ENCODE results near the gene DAPP1. TPM values are rescaled to one million over a fixed set of nuclear protein-coding genes. Genes with fewer than 3 reads are reported as not detected.

The DAPP1 gene
- total RNA-seq, 2 donors from 2014 or later, result 1.7 to 2.8 TPM

DNA sequence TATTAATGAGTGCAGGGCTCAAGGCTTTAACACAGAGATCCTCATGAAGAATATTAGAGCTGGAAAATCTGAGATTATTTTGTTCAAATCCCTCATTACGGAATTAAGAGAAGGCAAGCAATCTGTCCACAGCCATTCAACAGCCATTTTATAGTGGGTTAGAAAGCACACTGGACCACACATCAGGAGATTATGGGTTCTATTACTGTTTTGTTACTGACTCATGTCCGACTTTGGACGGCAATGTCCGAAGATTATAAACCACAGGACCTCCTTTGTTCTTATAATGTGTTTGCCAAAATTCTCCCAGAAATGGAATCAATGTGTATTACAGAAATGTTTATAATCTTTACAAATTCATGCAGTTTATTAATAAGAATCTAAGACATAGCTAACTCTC is 69.5 kb downstream of the DAPP1 start:
- intact Hi-C loops (cut with DNase I), result no loop called here
- DNase-seq (ENCODE audit: low spot score), result no peak

DNA sequence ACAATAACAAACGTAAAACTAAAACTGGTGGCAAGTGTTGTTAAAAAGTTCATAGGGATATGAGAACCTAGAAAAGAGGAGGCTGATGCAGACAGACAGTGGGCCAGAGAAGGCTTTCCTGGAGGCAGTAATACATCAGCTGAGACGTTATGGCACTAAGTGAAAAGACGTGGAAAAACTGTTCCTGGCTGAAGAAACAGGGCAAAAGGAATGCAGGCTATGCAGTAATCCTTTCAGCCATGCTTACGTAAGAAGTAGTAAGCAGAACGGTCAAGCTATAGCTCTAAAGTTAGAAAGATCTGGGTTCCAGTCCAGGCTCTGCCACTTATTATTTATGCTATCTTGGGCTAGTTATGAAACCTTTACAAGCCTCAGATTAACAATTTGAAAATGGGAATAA is 71.2 kb downstream of the DAPP1 start:
- DNase-seq (ENCODE audit: low spot score), result no peak
- intact Hi-C loops (cut with DNase I), result no loop called here

GRCh38 chr4:99891351-99891750 is 74.7 kb downstream of the DAPP1 start:
- no peak for DNase-seq (ENCODE audit: low spot score)
- intact Hi-C loops (cut with DNase I), result loop anchor here in 1 of 2 donors (10.0 kb wide), 1 partner anchor 53 kb away; the partner anchor contains the start of gene DNAJB14

DNA sequence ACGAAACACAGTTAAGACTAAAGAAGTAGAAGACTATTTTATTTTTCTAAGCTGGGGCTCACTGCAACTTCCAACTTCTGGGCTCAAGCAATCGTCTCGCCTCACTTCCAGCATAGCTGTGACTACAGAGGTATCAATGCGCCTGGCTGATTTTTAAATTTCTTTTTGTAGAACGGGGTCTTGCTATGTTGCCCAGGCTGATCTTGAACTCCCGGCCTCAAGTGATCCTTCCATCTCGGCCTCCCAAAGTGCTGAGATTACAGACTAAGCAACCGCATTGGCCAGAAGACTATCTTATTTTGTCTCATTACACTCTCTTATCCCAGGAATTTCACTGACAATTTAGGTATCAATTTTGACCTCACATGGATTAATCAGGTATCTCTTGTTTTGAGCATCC is 76.4 kb downstream of the DAPP1 start:
- no peak for DNase-seq (ENCODE audit: low spot score)
- intact Hi-C loops (cut with DNase I), result loop anchor here in 1 of 2 donors (10.0 kb wide), 1 partner anchor 52 kb away; the partner anchor contains the start of gene DNAJB14

GRCh38 chr4:99893839-99894160 is 77.2 kb downstream of the DAPP1 start:
- intact Hi-C loops (cut with DNase I), result loop anchor here in 1 of 2 donors (10.0 kb wide), 1 partner anchor 51 kb away; the partner anchor contains the start of gene DNAJB14
- no peak for DNase-seq (ENCODE audit: low spot score)

DNA sequence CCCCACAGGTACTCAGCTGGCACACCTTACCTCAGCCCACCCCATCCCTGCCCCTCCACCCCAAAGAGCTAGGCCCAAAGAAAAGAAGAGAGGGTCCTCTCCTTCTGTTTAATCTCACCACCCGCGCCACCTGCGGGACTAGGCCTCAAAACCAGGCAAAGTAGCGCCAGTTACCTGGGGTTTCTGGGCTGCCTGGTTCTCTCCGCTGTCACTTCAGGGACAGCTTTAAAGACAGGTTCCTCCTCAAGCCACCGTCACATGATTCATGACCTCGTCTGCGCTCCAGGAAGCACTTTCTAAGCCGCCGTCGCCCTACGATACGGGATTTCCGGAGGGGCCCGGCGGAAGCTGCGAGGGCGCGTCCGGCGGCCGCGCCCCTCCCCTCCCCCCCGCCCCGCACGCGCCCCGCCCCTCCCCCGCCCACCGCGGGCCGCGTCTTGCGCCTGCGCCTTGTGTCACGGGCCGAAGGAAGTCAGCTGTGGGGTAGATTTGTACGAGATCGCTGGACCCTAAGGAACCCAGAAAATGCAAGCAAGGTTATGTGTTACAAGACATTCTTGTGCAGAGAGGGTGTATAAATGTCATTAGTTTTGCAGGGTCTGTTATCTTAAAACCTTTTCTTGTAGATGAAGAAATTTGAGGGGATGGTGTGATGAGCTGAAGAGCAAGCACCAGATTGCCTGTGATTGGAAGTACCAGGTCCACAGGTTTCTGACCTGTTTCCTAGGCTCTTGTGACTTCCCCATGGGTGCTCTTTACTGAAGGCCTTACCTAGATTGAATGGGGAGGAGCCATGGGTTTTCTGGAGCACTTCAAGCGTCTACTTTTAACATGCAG is 77.8 kb downstream of the DAPP1 start, which contains the start of gene LAMTOR3:
TSS of gene LAMTOR3 (minus strand) at position 267 of the 837 bp plus-strand sequence. CDS start 464 bp downstream, outside the sequence.
- peak; percentile 97 for DNase-seq (ENCODE audit: low spot score)
- intact Hi-C loops (cut with DNase I), result loop anchor here in 1 of 2 donors (10.0 kb wide), 1 partner anchor 50 kb away; the partner anchor contains the start of gene DNAJB14

GRCh38 chr4:99894998-99895397 is 78.4 kb downstream of the DAPP1 start:
- DNase-seq (ENCODE audit: low spot score), result peak; percentile 32
- intact Hi-C loops (cut with DNase I), result loop anchor here in 1 of 2 donors (10.0 kb wide), 1 partner anchor 50 kb away; the partner anchor contains the start of gene DNAJB14

DNA sequence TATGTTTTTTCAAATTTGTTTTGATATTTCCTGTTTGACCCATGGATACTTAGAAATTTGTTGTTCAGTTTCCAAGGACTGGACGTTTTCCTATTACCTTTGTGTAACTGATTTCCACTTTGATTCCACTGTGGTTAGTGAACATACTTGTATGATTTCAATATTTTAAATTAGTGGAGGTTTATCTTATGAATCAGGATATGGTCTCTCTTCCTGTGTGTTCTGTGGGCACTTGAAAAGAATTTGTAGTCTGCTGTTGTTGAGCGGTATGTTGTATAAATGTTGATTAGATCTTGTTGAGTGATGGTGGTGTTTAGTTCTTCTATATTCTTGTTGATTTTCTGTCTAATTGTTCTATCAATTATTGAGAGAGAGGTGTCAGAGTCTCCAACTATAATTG is 98.8 kb downstream of the DAPP1 start:
- no peak for DNase-seq (ENCODE audit: low spot score)

GRCh38 chr4:99917575-99917974 is 100.9 kb downstream of the DAPP1 start:
- intact Hi-C loops (cut with DNase I), result no loop called here
- no peak for DNase-seq (ENCODE audit: low spot score)

More for the DNA sequence above, 98.8 kb downstream of the DAPP1 start:
- intact Hi-C loops (cut with DNase I), result no loop called here

GRCh38 chr4:99918656-99919055 is 102.0 kb downstream of the DAPP1 start:
- no peak for DNase-seq (ENCODE audit: low spot score)
- intact Hi-C loops (cut with DNase I), result no loop called here

Other genes with a start within 250 kb of the DAPP1 start
- gene MTTP, start 242.0 kb upstream of the DAPP1 start, total RNA-seq, result not detected
- under 1 TPM; 0.09 to 0.76 TPM for gene C4orf54, start 159.0 kb upstream of the DAPP1 start, total RNA-seq
- gene LAMTOR3, start 77.6 kb downstream of the DAPP1 start, total RNA-seq, result 10 to 100 TPM; 26.1 to 30.6 TPM
- 10 to 100 TPM; 35.6 to 45.2 TPM for gene DNAJB14, start 129.8 kb downstream of the DAPP1 start, total RNA-seq
- 100 to 1,000 TPM in 1 of 2 donors, 10 to 100 TPM in 1; 69.9 to 105 TPM for gene H2AZ1, start 133.4 kb downstream of the DAPP1 start, total RNA-seq